Uterus (tissue), 4 donors: ENCODE results near the gene SERGEF. TPM values are rescaled to one million over a fixed set of nuclear protein-coding genes. Genes with fewer than 3 reads are reported as not detected.

Source experiments
- DNase-seq, 2 donors: peaks; one replicate each; pipeline ENCODE4 v3.0.0-alpha.2; 2019 to 2020
- H3K27ac ChIP-seq, 2 donors: fragments of 200-600 bp; sonication (generic); 1 replicate in 1 of 2; 2 replicates in 1 of 2; pipeline ENCODE4 v1.5.1; 2016 to 2018
- H3K27me3 ChIP-seq, 2 donors: fragments of 200-600 bp; sonication (generic); one replicate each; pipeline ENCODE4 v1.5.1; 2018 to 2019; ENCODE audit warnings: control low read depth in 1 of 2
- H3K36me3 ChIP-seq, 2 donors: fragments of 200-600 bp; sonication (generic); one replicate each; pipeline ENCODE4 v1.5.1; 2019; ENCODE audit warnings: control low read depth in 1 of 2
- H3K4me1 ChIP-seq, 2 donors: fragments of 200-600 bp; sonication (generic); one replicate each; pipeline ENCODE4 v1.5.1; 2018 to 2019; ENCODE audit warnings: control low read depth in 1 of 2
- H3K4me3 ChIP-seq, 2 donors: fragments of 200-600 bp; sonication (generic); 1 replicate in 1 of 2; 2 replicates in 1 of 2; pipeline ENCODE4 v1.5.1; 2018 to 2019; ENCODE audit warnings: mild to moderate bottlenecking in 1 of 2
- H3K9me3 ChIP-seq, 2 donors: fragments of 200-600 bp; sonication (generic); one replicate each; pipeline ENCODE4 v1.5.1; 2019; ENCODE audit warnings: control low read depth in 1 of 2
- CTCF ChIP-seq, 4 experiments: fragments of 200-600 bp in 2 of 4; fragments of 450-650 bp in 2 of 4; sonication (generic) in 2 of 4; IDR thresholded peaks; one replicate each; pipeline ENCODE4 v1.5.1; 2016 to 2019; ENCODE audit warnings: antibody characterized with exemption in 4 of 4, mild to moderate bottlenecking in 2 of 4, moderate library complexity in 1 of 4
- POLR2A ChIP-seq, 2 donors: fragments of 450-650 bp; IDR thresholded peaks; one replicate each; pipeline ENCODE4 v1.6.1; 2016; ENCODE audit warnings: antibody characterized with exemption in 2 of 2, mild to moderate bottlenecking in 1 of 2, moderate library complexity in 1 of 2
- intact Hi-C: fragments of 100-400 bp; cut with DNase I; formaldehyde crosslinking; loops from one replicate; pipeline ENCODE4 v1.15.1; 2023; ENCODE audit warnings: low total_unique reads
- total RNA-seq, 4 donors: library from RNA; depleted of rRNA in 3 of 4; stranded (reverse); fragments of >200 nt in 3 of 4; gene quantifications; one replicate each; pipeline versions ENCODE4 v1.1.0 to v1.2.4, GENCODE V29; 2014 to 2023
- donor health status: DM: yes; HTN: yes; CAD: no.

SERGEF gene
- total RNA-seq, 4 donors from 2014 or later: 12.6 to 64.4 (median 43.7) TPM

DNA sequence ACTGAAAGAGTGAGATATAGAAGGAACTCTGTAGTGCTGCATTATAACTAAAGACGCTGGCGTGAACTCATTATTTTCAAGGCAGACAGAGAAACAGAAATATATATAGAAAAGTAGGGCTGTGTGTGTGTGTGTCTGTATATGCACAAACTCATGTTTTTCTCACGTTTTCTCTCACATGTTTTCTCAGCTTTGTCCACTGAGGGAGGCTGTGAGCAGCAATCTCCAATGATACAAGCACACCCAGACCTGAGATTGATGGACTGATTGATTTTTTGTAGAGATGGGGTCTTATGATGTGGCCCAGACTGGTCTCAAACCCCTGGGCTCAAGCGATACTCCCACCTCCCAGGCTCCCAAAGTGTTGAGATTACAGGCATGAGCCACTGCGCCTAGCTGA, 122.5 kb downstream of the SERGEF start:
- TF ChIP-seq CTCF (IDR thresholded peaks at IDR 0.05): no peak
- no peak overlapping the region for H3K27ac ChIP-seq
- no peak overlapping the region for H3K4me3 ChIP-seq
- H3K4me1 ChIP-seq: no peaks in the 10 kb centered on the region
- H3K9me3 ChIP-seq: no peaks in the 10 kb centered on the region
- no peaks in the 10 kb centered on the region for H3K27me3 ChIP-seq
- H3K36me3 ChIP-seq: no peaks in the 10 kb centered on the region
- DNase-seq: no peak
- intact Hi-C loops: no loop called here

DNA sequence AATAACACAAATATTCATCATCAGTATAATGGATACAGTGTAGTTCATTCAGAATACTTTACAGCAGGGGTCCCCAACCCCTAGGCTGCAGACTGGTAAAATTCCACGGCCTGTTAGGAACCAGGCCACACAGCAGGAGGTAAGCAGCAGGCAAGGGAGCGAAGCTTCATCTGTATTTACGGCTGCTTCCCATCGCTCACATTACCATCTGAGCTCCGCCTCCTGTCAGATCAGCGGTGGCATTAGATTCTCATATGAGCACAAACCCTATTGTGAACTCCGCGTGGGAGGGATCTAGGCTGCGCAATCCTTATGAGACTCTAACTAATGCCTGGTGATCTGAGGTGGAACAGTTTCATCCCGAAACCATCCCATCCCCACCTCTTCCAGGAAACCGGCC, 125.1 kb downstream of the SERGEF start:
- H3K36me3 ChIP-seq: no peaks in the 10 kb centered on the region
- TF ChIP-seq CTCF (IDR thresholded peaks at IDR 0.05): no peak
- TF ChIP-seq POLR2A (IDR thresholded peaks at IDR 0.05): no peak
- no peak for DNase-seq
- intact Hi-C loops: no loop called here
- H3K4me3 ChIP-seq: no peak overlapping the region
- no peaks in the 10 kb centered on the region for H3K4me1 ChIP-seq
- H3K27me3 ChIP-seq: no peaks in the 10 kb centered on the region
- no peak overlapping the region for H3K27ac ChIP-seq
- H3K9me3 ChIP-seq: no peaks in the 10 kb centered on the region

DNA sequence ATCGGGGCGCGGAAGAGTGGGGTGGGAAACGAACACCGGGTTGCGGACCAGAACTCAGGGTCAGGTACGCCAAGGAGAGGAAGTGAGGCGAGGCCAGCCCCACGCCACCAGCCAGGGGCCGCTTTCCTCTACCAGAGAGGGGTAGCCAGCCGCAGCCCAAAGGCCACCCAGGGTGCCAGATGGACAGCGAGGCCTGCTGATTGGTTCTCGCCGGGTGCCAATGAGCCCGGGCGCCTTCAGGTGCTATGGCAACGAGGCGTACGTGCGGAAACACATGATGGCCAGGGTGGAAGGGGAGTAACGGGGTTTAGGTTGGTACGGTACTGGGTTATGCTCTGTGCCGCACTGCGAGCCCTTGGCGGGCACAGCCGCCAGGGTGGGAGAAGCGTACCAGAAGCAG, 128.9 kb downstream of the SERGEF start:
- no peak for DNase-seq
- TF ChIP-seq CTCF (IDR thresholded peaks at IDR 0.05): no peak
- no peak for TF ChIP-seq POLR2A (IDR thresholded peaks at IDR 0.05)
- Histone ChIP-seq H3K4me1 (no peaks in the 10 kb centered on the region), H3K27me3 (no peaks in the 10 kb centered on the region), H3K36me3 (no peaks in the 10 kb centered on the region), H3K9me3 (no peaks in the 10 kb centered on the region), H3K27ac (no peak overlapping the region), H3K4me3 (no peak overlapping the region)
- intact Hi-C loops: no loop called here

DNA sequence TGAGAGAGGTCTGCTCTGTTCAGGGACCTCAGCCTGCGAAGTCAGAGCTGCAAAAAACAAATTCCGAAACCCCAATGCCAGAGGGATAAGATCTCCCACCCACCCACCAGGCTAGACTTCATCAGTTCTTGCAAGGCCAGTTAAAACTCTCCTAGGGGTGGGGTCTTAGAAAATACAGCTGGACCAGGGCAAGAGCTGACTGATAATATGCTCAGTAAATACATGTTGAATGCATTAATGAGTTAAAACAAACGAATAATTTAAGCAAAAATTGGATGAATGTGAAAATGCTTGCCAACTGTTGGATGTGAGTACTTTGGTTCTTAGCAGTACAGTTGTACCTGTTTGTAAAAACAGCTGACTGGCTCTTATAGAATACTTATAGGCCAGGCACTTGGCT, 129.8 kb downstream of the SERGEF start:
- no peaks in the 10 kb centered on the region for H3K9me3 ChIP-seq
- no peak for DNase-seq
- H3K27me3 ChIP-seq: no peaks in the 10 kb centered on the region
- H3K4me1 ChIP-seq: no peaks in the 10 kb centered on the region
- no peak overlapping the region for H3K27ac ChIP-seq
- no peak for TF ChIP-seq CTCF (IDR thresholded peaks at IDR 0.05)
- no peak for TF ChIP-seq POLR2A (IDR thresholded peaks at IDR 0.05)
- intact Hi-C loops: no loop called here
- H3K4me3 ChIP-seq: no peak overlapping the region
- no peaks in the 10 kb centered on the region for H3K36me3 ChIP-seq

GRCh38 chr11:17878743-17879142, 134.1 kb downstream of the SERGEF start:
- H3K9me3 ChIP-seq: no peaks in the 10 kb centered on the region
- no peak for TF ChIP-seq CTCF (IDR thresholded peaks at IDR 0.05)
- TF ChIP-seq POLR2A (IDR thresholded peaks at IDR 0.05): no peak
- no peak overlapping the region for H3K27ac ChIP-seq
- H3K4me3 ChIP-seq: no peak overlapping the region
- intact Hi-C loops: no loop called here
- no peaks in the 10 kb centered on the region for H3K4me1 ChIP-seq
- DNase-seq: no peak
- no peaks in the 10 kb centered on the region for H3K36me3 ChIP-seq
- H3K27me3 ChIP-seq: no peaks in the 10 kb centered on the region
